ENCODE results near the gene ERVMER34-1. TPM values are rescaled to one million over a fixed set of nuclear protein-coding genes. Genes with fewer than 3 reads are reported as not detected.
A peak's percentile ranks its signal among the peaks of the same experiment; 100 is the strongest.

The ERVMER34-1 gene, protein sequence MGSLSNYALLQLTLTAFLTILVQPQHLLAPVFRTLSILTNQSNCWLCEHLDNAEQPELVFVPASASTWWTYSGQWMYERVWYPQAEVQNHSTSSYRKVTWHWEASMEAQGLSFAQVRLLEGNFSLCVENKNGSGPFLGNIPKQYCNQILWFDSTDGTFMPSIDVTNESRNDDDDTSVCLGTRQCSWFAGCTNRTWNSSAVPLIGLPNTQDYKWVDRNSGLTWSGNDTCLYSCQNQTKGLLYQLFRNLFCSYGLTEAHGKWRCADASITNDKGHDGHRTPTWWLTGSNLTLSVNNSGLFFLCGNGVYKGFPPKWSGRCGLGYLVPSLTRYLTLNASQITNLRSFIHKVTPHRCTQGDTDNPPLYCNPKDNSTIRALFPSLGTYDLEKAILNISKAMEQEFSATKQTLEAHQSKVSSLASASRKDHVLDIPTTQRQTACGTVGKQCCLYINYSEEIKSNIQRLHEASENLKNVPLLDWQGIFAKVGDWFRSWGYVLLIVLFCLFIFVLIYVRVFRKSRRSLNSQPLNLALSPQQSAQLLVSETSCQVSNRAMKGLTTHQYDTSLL
- total RNA-seq, result 0.05 TPM in 1 of 2 replicates, not detected in the other

- no peaks in the 10 kb centered on the region for H3K9me3 Mint-ChIP-seq
- H3K27ac Mint-ChIP-seq, result no peak within 1 kb of the TSS
- H3K36me3 Mint-ChIP-seq (ENCODE audit: low read depth), result no peaks in the 10 kb centered on the region
- H3K4me3 Mint-ChIP-seq, result peak within 1 kb of the TSS; percentile 65
- intact Hi-C loops (cut with micrococcal nuclease), result no loop called here
- DNase-seq (ENCODE audit: low spot score), result no peak
- peaks cover 5% of the 10 kb centered on the region for H3K4me1 Mint-ChIP-seq (ENCODE audit: low read depth)
- H3K27me3 Mint-ChIP-seq (ENCODE audit: insufficient read depth), result peaks cover 44% of the 10 kb centered on the region
These were observed at the start of gene ERVMER34-1 for GRCh38 chr4:52750819-52751486. TSS of gene ERVMER34-1 (minus strand) at chr4:52751425. CDS start at chr4:52745520, 5,905 bp downstream.

DNA sequence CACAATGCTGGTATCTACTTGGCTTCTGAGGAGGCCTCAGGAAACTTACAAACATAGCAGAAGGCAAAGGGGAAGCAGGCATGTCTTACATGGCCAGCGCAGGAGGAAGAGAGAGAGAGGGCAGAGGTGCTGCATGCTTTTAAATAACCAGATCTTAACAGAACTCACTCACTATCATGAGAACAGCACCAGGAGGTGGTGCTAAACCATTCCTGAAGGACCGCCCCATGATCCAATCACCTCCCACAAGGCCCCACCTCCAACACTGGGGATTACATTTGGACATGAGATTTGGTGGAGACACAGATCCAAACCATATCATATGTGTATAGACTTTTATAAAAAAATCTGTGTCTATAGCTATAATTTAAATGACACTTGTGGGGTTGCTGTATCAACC lies 48.6 kb upstream of the ERVMER34-1 start:
- H3K4me1 Mint-ChIP-seq (ENCODE audit: low read depth), result no peaks in the 10 kb centered on the region
- no peak for DNase-seq (ENCODE audit: low spot score)
- no peaks in the 10 kb centered on the region for H3K36me3 Mint-ChIP-seq (ENCODE audit: low read depth)
- intact Hi-C loops (cut with micrococcal nuclease), result no loop called here
- no peak overlapping the region for H3K4me3 Mint-ChIP-seq
- no peak overlapping the region for H3K27ac Mint-ChIP-seq
- H3K9me3 Mint-ChIP-seq, result no peaks in the 10 kb centered on the region
- H3K27me3 Mint-ChIP-seq (ENCODE audit: insufficient read depth), result peaks cover 5% of the 10 kb centered on the region

GRCh38 chr4:52795533-52795932 lies 44.3 kb upstream of the ERVMER34-1 start:
- Mint-ChIP-seq H3K36me3 (ENCODE audit: low read depth) (no peaks in the 10 kb centered on the region), H3K4me3 (no peak overlapping the region), H3K9me3 (no peaks in the 10 kb centered on the region), H3K4me1 (ENCODE audit: low read depth) (no peaks in the 10 kb centered on the region), H3K27me3 (ENCODE audit: insufficient read depth) (peaks cover 3% of the 10 kb centered on the region), H3K27ac (no peak overlapping the region)
- no peak for DNase-seq (ENCODE audit: low spot score)
- intact Hi-C loops (cut with micrococcal nuclease), result no loop called here

GRCh38 chr4:52791936-52792335 lies 40.7 kb upstream of the ERVMER34-1 start:
- H3K27ac Mint-ChIP-seq, result no peak overlapping the region
- H3K9me3 Mint-ChIP-seq, result no peaks in the 10 kb centered on the region
- intact Hi-C loops (cut with micrococcal nuclease), result no loop called here
- no peak for DNase-seq (ENCODE audit: low spot score)
- H3K36me3 Mint-ChIP-seq (ENCODE audit: low read depth), result no peaks in the 10 kb centered on the region
- no peaks in the 10 kb centered on the region for H3K4me1 Mint-ChIP-seq (ENCODE audit: low read depth)
- no peak overlapping the region for H3K4me3 Mint-ChIP-seq
- H3K27me3 Mint-ChIP-seq (ENCODE audit: insufficient read depth), result peaks cover 1% of the 10 kb centered on the region

- Mint-ChIP-seq H3K27me3 (ENCODE audit: insufficient read depth) (no peaks in the 10 kb centered on the region), H3K27ac (no peak overlapping the region), H3K4me1 (ENCODE audit: low read depth) (no peaks in the 10 kb centered on the region), H3K36me3 (ENCODE audit: low read depth) (no peaks in the 10 kb centered on the region), H3K4me3 (no peak overlapping the region), H3K9me3 (no peaks in the 10 kb centered on the region)
- intact Hi-C loops (cut with micrococcal nuclease), result no loop called here
- DNase-seq (ENCODE audit: low spot score), result no peak
These were observed 38.5 kb upstream of the ERVMER34-1 start for GRCh38 chr4:52789774-52790173.

GRCh38 chr4:52788806-52789205 lies 37.6 kb upstream of the ERVMER34-1 start:
- H3K4me3 Mint-ChIP-seq, result no peak overlapping the region
- H3K9me3 Mint-ChIP-seq, result peaks cover 4% of the 10 kb centered on the region
- no peak for DNase-seq (ENCODE audit: low spot score)
- no peaks in the 10 kb centered on the region for H3K27me3 Mint-ChIP-seq (ENCODE audit: insufficient read depth)
- H3K36me3 Mint-ChIP-seq (ENCODE audit: low read depth), result no peaks in the 10 kb centered on the region
- H3K27ac Mint-ChIP-seq, result no peak overlapping the region
- no peaks in the 10 kb centered on the region for H3K4me1 Mint-ChIP-seq (ENCODE audit: low read depth)
- intact Hi-C loops (cut with micrococcal nuclease), result no loop called here

DNA sequence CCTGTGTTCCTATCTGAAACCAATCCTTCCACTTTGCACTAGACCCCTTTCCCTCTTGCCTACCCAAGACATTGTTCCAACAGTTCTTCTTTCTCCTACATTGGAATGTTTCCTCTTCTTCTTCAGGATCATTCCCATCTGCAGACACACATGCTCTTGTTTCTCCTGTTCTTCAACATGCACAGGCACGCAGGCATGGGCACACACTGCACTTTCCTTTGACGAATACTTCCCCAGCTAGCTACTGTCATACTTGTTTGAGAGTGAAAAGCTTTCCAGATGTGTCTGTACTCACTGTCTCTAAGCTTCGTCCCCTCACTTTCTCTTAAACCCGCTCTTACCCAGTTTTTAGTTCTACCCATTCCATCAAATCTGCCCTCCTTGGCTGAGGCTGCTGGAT lies 31.8 kb upstream of the ERVMER34-1 start:
- no peak overlapping the region for H3K4me3 Mint-ChIP-seq
- H3K36me3 Mint-ChIP-seq (ENCODE audit: low read depth), result no peaks in the 10 kb centered on the region
- no peaks in the 10 kb centered on the region for H3K4me1 Mint-ChIP-seq (ENCODE audit: low read depth)
- no peaks in the 10 kb centered on the region for H3K27me3 Mint-ChIP-seq (ENCODE audit: insufficient read depth)
- intact Hi-C loops (cut with micrococcal nuclease), result no loop called here
- DNase-seq (ENCODE audit: low spot score), result no peak
- H3K9me3 Mint-ChIP-seq, result peaks cover 4% of the 10 kb centered on the region
- H3K27ac Mint-ChIP-seq, result no peak overlapping the region

DNA sequence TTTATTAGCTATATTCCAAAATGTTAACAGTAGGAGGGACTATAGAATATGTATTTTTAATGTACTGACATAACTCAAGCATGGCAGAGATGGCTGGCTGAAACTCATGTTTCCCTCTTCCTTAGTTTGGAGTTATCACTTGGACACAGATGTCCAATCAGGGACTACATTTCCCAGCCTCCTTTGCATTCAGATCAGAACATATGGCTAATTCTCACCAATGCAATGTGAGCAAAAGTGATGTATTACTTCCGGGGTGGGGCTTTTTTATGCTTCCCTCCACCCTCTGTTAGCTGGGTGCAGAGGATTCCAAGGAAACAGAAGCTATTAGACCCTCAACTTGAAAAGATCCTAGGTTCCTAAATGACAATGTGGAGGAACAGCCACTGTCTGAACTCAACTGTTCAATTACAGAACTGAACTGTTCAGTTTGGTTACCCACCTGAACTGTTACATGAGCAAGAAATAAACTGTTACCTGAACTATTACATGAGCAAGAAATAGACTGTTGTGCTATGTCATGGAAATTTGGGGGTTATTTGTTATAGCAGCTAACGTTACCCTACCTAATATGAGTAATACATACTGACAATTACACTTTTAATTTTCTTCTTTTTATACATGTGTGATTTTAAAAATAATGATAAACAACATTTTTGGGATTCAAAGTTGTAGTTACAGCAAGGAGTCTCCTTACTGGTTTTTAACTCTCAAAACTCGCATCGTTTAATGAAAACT lies 29.6 kb upstream of the ERVMER34-1 start:
- DNase-seq (ENCODE audit: low spot score), result no peak
- Mint-ChIP-seq H3K27me3 (ENCODE audit: insufficient read depth) (no peaks in the 10 kb centered on the region), H3K27ac (no peak overlapping the region), H3K4me3 (no peak overlapping the region), H3K4me1 (ENCODE audit: low read depth) (no peaks in the 10 kb centered on the region), H3K36me3 (ENCODE audit: low read depth) (no peaks in the 10 kb centered on the region), H3K9me3 (peaks cover 4% of the 10 kb centered on the region)
- intact Hi-C loops (cut with micrococcal nuclease), result no loop called here

DNA sequence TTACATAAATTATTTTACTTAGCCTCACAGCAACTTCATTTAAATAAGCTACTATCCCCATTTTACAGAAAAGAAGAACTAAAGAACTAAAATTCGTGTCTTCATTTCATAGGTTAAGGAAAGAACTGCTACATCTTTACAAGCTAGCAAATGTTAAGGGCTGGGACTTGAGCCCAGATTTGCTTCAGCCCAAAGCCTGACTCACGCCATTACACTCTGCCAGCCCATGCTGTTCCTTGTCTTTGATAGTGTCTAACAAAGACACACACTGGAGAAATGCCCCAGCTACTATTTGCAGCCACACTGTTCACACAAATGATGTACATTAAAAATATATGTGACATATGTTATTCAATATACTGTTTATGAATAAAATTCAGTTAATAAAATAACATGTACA lies 29.0 kb upstream of the ERVMER34-1 start:
- Mint-ChIP-seq H3K27me3 (ENCODE audit: insufficient read depth) (no peaks in the 10 kb centered on the region), H3K4me1 (ENCODE audit: low read depth) (no peaks in the 10 kb centered on the region), H3K36me3 (ENCODE audit: low read depth) (no peaks in the 10 kb centered on the region), H3K9me3 (peaks cover 4% of the 10 kb centered on the region), H3K27ac (no peak overlapping the region), H3K4me3 (no peak overlapping the region)
- intact Hi-C loops (cut with micrococcal nuclease), result no loop called here
- DNase-seq (ENCODE audit: low spot score), result no peak

GRCh38 chr4:52760256-52760655 lies 9.0 kb upstream of the ERVMER34-1 start:
- Mint-ChIP-seq H3K4me1 (ENCODE audit: low read depth) (no peaks in the 10 kb centered on the region), H3K27me3 (ENCODE audit: insufficient read depth) (peaks cover 5% of the 10 kb centered on the region), H3K4me3 (no peak overlapping the region), H3K36me3 (ENCODE audit: low read depth) (no peaks in the 10 kb centered on the region), H3K9me3 (no peaks in the 10 kb centered on the region), H3K27ac (no peak overlapping the region)
- intact Hi-C loops (cut with micrococcal nuclease), result no loop called here
- DNase-seq (ENCODE audit: low spot score), result no peak

GRCh38 chr4:52755426-52755825 lies 4.2 kb upstream of the ERVMER34-1 start:
- H3K4me3 Mint-ChIP-seq, result no peak overlapping the region
- intact Hi-C loops (cut with micrococcal nuclease), result no loop called here
- no peaks in the 10 kb centered on the region for H3K9me3 Mint-ChIP-seq
- H3K36me3 Mint-ChIP-seq (ENCODE audit: low read depth), result no peaks in the 10 kb centered on the region
- no peak for DNase-seq (ENCODE audit: low spot score)
- H3K27me3 Mint-ChIP-seq (ENCODE audit: insufficient read depth), result peaks cover 39% of the 10 kb centered on the region
- no peak overlapping the region for H3K27ac Mint-ChIP-seq
- H3K4me1 Mint-ChIP-seq (ENCODE audit: low read depth), result peaks cover 2% of the 10 kb centered on the region

GRCh38 chr4:52752936-52753335 lies 1.7 kb upstream of the ERVMER34-1 start:
- intact Hi-C loops (cut with micrococcal nuclease), result no loop called here
- no peak for DNase-seq (ENCODE audit: low spot score)
- Mint-ChIP-seq H3K9me3 (no peaks in the 10 kb centered on the region), H3K27me3 (ENCODE audit: insufficient read depth) (peaks cover 44% of the 10 kb centered on the region), H3K4me3 (no peak overlapping the region), H3K4me1 (ENCODE audit: low read depth) (peaks cover 5% of the 10 kb centered on the region), H3K27ac (no peak overlapping the region), H3K36me3 (ENCODE audit: low read depth) (no peaks in the 10 kb centered on the region)

DNA sequence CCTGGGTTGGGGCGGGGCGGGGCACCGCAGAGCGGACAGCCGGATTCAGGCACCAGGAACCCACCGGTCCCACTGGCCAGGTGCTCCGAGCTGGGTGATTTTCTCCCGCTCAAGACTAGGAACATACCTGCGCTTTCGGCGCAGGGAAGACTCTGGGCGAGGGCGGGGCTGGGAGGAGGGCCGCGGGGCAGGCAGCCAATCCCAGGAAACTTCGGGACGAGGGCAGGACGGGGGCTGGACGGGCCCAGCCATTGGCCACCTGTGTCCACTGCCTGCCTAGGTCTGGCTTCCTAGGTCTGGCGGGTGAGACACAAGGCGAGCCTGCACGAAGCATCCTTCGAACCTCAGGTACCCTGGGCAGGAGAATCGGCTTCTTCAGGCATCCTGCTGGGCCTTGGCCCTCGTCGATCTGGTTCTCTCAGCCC lies 274 bp upstream of the ERVMER34-1 start:
- Mint-ChIP-seq H3K4me3 (peak overlapping the region; percentile 65), H3K27ac (no peak overlapping the region), H3K27me3 (ENCODE audit: insufficient read depth) (peaks cover 44% of the 10 kb centered on the region), H3K9me3 (no peaks in the 10 kb centered on the region), H3K36me3 (ENCODE audit: low read depth) (no peaks in the 10 kb centered on the region), H3K4me1 (ENCODE audit: low read depth) (peaks cover 5% of the 10 kb centered on the region)
- intact Hi-C loops (cut with micrococcal nuclease), result no loop called here
- DNase-seq (ENCODE audit: low spot score), result no peak
